Panc1 (cell line): ENCODE data around the gene CRIP1. TPM values are rescaled to one million over a fixed set of nuclear protein-coding genes. Genes with fewer than 3 reads are reported as not detected.

Experiments
- ATAC-seq: fragments of 200-7000 bp; cut with Tn5 transposase; 2 replicates; pipeline ENCODE4 v1.9.1; 2020; ENCODE audit warnings: mild to moderate bottlenecking, moderate library complexity
- BruUV-seq: library from RNA; stranded (reverse); fragments of 400-500 nt; replicated peaks from 2 replicates; lab custom pipeline; 2021; lab: Mats Ljungman, UMichigan
- CTCF ChIA-PET: fragments of 300-600 bp; sonication (Branson Sonifier 250); formaldehyde crosslinking; loops from one replicate; lab custom pipeline; 2022; ENCODE audit warnings: antibody characterized with exemption; lab: Charles Lee
- POLR2A ChIA-PET: fragments of 300-600 bp; sonication (Branson Sonifier 250); formaldehyde crosslinking; loops from one replicate; lab custom pipeline; 2022; ENCODE audit warnings: antibody characterized with exemption; lab: Charles Lee
- DNase-seq: peaks from one replicate; pipeline ENCODE4 v3.0.0-alpha.2; 2010; ENCODE audit warnings: low read depth, low spot score
- H3K27ac ChIP-seq: 2 replicates; pipeline ENCODE4 v1.5.1; 2011; ENCODE audit warnings: mild to moderate bottlenecking, low read length, inconsistent platforms
- H3K27me3 ChIP-seq: fragments of 200-500 bp; sonication (Bioruptor generic); 2 replicates; pipeline ENCODE4 v1.6.0; 2014; ENCODE audit warnings: low read length, inconsistent platforms; ENCODE audit not compliant: control insufficient read depth, insufficient read depth
- H3K36me3 ChIP-seq: fragments of 200-500 bp; sonication (Bioruptor generic); 2 replicates; pipeline ENCODE4 v1.5.1; 2014; ENCODE audit warnings: inconsistent platforms, mild to moderate bottlenecking, low read length, moderate library complexity; ENCODE audit not compliant: control insufficient read depth, insufficient read depth
- H3K4me1 ChIP-seq: 2 replicates; pipeline ENCODE4 v1.5.1; 2011; ENCODE audit warnings: inconsistent platforms, mild to moderate bottlenecking, low read length, moderate library complexity; ENCODE audit not compliant: control insufficient read depth, insufficient read depth
- H3K4me3 ChIP-seq, 2 experiments: 2 replicates each; pipeline ENCODE4 v1.5.1; 2011 to 2012; ENCODE audit warnings: low read depth in 2 of 2, low read length in 2 of 2, mild to moderate bottlenecking in 2 of 2, inconsistent platforms in 1 of 2, moderate library complexity in 1 of 2
- H3K9me3 ChIP-seq: fragments of 200-500 bp; sonication (Bioruptor generic); 2 replicates; pipeline ENCODE4 v1.5.1; 2014; ENCODE audit warnings: low read depth, mild to moderate bottlenecking, inconsistent platforms, low read length, moderate library complexity; ENCODE audit not compliant: control insufficient read depth, insufficient read depth
- CTCF ChIP-seq: fragments of 450-650 bp; IDR thresholded peaks from 2 replicates; pipeline ENCODE4 v1.5.1; 2017; ENCODE audit warnings: mild to moderate bottlenecking
- POLR2AphosphoS5 ChIP-seq: IDR thresholded peaks from 2 replicates; pipeline ENCODE4 v1.6.1; 2012; ENCODE audit warnings: mild to moderate bottlenecking, low read depth, low read length, moderate library complexity
- REST ChIP-seq, 2 experiments: IDR thresholded peaks; 2 replicates each; pipeline ENCODE4 v1.6.1; 2011 to 2012; ENCODE audit warnings: low read depth in 2 of 2, control low read depth in 1 of 2, low read length in 1 of 2, mild to moderate bottlenecking in 1 of 2, moderate library complexity in 1 of 2; ENCODE audit not compliant: insufficient read depth in 1 of 2
- SIN3A ChIP-seq: IDR thresholded peaks from 2 replicates; pipeline ENCODE4 v1.6.1; 2012; ENCODE audit warnings: low read depth, mild to moderate bottlenecking, low read length, moderate library complexity, borderline replicate concordance; ENCODE audit not compliant: insufficient read depth
- TCF7L2 ChIP-seq: IDR thresholded peaks from 2 replicates; pipeline ENCODE4 v1.6.1; 2011; ENCODE audit warnings: mild to moderate bottlenecking, low read depth, low read length, inconsistent platforms
- in situ Hi-C: cut with HindIII; loops from 2 replicates; pipeline ENCODE4 v1.10.0; 2016; ENCODE audit warnings: low sequenced_read_pairs, low pct_unique_long_range_greater_than_20kb
- intact Hi-C: fragments of 100-400 bp; cut with micrococcal nuclease; formaldehyde crosslinking; loops from one replicate; pipeline ENCODE4 v1.10.0; 2022; ENCODE audit not compliant: unreplicated experiment
- total RNA-seq: library from RNA; stranded (reverse); gene quantifications from one replicate; pipeline ENCODE4 v1.2.1, GENCODE V29; 2021; ENCODE audit not compliant: unreplicated experiment

CRIP1 gene
- total RNA-seq, 1 experiment from 2014 or later = 1,056 TPM

- intact Hi-C loops (no loop called here), in situ Hi-C loops (no loop called here)
- Histone ChIP-seq H3K36me3 (no peaks in the 10 kb centered on the region), H3K27ac (no peak overlapping the region), H3K27me3 (no peaks in the 10 kb centered on the region), H3K9me3 (no peaks in the 10 kb centered on the region), H3K4me1 (no peaks in the 10 kb centered on the region), H3K4me3 (no peak overlapping the region)
- TF ChIP-seq REST (IDR thresholded peaks at IDR 0.05; ENCODE audit: insufficient read depth in 1 of 2, low read depth in 2 of 2, low read length in 1 of 2) = no peak
- no peak for TF ChIP-seq TCF7L2
- TF ChIP-seq SIN3A = no peak
- TF ChIP-seq CTCF = no peak
- no TSS peak for BruUV-seq
- ATAC-seq (no peak), DNase-seq (no peak)
- CTCF ChIA-PET = interaction anchor here (0.7 kb wide), 1 partner anchor 11 kb away, joined by 3 read pairs; no protein-coding TSS in a partner anchor
- POLR2A ChIA-PET = no interaction called here
Measured at GRCh38 chr14:105437723-105438500, 48.8 kb upstream of the CRIP1 start.

GRCh38 chr14:105439179-105439578 is 47.5 kb upstream of the CRIP1 start:
- DNase-seq = no peak
- H3K4me1 ChIP-seq = no peaks in the 10 kb centered on the region
- TF ChIP-seq POLR2AphosphoS5 (no peak), SIN3A (no peak), TCF7L2 (no peak), CTCF (no peak), REST (IDR thresholded peaks at IDR 0.05; ENCODE audit: insufficient read depth in 1 of 2, low read depth in 2 of 2, low read length in 1 of 2) (no peak)
- no peaks in the 10 kb centered on the region for H3K36me3 ChIP-seq
- BruUV-seq = no TSS peak
- ATAC-seq = no peak
- CTCF ChIA-PET = no interaction called here
- intact Hi-C loops (no loop called here), in situ Hi-C loops (no loop called here)
- H3K27me3 ChIP-seq = no peaks in the 10 kb centered on the region
- no peaks in the 10 kb centered on the region for H3K9me3 ChIP-seq
- no peak overlapping the region for H3K27ac ChIP-seq
- no peak overlapping the region for H3K4me3 ChIP-seq
- POLR2A ChIA-PET = no interaction called here
